Neural cell (in vitro differentiated cells): Measurements from ENCODE around the gene NR2C2.

Experiments used
- EZH2 ChIP-seq: fragments of 200-600, 300-800 bp; shearing (Covaris generic), sonication (generic); IDR thresholded peaks from 2 replicates; pipeline ENCODE4 v1.6.1; 2014; ENCODE audit warnings: antibody characterized with exemption, low read length, borderline replicate concordance, mild to moderate bottlenecking; ENCODE audit not compliant: insufficient read depth, poor library complexity, severe bottlenecking
- SMC3 ChIP-seq: fragments of 450-650 bp; conservative IDR thresholded peaks from 2 replicates; pipeline ENCODE4 v1.6.1; 2014; ENCODE audit warnings: antibody characterized with exemption, mild to moderate bottlenecking, moderate library complexity; ENCODE audit not compliant: poor library complexity
- TAF1 ChIP-seq: IDR thresholded peaks from 2 replicates; pipeline ENCODE4 v1.6.1; 2012; ENCODE audit warnings: low read depth
- TF ChIP-seq, protein P1 (sequence below): fragments of 450-650 bp; IDR thresholded peaks from 2 replicates; pipeline ENCODE4 v1.5.1; 2014; ENCODE audit warnings: antibody characterized with exemption, mild to moderate bottlenecking, moderate library complexity; ENCODE audit not compliant: poor library complexity, severe bottlenecking

DNA sequence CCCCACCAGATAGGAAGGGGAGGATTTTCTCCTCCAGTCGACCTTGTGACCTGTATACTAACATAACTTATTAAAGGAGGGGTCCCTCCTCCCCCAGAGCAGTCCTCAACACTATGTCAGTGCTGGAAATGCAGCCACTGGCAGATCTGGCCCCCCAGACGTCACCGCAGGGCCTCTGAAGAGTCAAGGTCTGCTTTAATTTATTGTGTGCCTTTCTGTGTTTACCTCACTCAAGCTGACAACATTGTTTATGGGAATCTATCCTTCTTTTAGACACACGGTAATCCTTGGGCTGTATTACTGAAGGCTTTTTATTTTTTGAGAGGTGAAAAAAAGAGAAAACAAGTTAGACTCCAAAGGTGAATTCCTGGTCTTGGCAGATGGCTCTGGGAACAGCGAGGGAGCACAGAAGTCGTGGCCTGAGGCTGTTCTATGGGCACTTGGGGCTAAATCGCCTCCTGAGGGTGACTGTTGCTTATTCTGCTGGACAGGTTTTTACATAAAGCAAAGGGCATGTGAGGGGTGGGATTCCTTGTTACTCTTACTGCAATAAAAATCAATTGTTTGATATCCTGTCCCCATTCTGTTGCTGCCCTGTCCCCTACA is 13.5 kb upstream of the NR2C2 start:
- TF ChIP-seq EZH2 (no peak), TAF1 (no peak), SMC3 (no peak)
- TF ChIP-seq, protein P1, sequence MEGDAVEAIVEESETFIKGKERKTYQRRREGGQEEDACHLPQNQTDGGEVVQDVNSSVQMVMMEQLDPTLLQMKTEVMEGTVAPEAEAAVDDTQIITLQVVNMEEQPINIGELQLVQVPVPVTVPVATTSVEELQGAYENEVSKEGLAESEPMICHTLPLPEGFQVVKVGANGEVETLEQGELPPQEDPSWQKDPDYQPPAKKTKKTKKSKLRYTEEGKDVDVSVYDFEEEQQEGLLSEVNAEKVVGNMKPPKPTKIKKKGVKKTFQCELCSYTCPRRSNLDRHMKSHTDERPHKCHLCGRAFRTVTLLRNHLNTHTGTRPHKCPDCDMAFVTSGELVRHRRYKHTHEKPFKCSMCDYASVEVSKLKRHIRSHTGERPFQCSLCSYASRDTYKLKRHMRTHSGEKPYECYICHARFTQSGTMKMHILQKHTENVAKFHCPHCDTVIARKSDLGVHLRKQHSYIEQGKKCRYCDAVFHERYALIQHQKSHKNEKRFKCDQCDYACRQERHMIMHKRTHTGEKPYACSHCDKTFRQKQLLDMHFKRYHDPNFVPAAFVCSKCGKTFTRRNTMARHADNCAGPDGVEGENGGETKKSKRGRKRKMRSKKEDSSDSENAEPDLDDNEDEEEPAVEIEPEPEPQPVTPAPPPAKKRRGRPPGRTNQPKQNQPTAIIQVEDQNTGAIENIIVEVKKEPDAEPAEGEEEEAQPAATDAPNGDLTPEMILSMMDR: no peak
